OCI-M2 (cell line): ENCODE results near the gene OTX1.

Source experiments
- DNase-seq: peaks from one replicate; lab custom pipeline; 2025; ENCODE audit not compliant: unreplicated experiment; lab: John Stamatoyannopoulos, UW

Gene OTX1

GRCh38 chr2:63046961-63047320, 3.7 kb upstream of the OTX1 start:
- no peak for DNase-seq

- DNase-seq: no peak
Observed at GRCh38 chr2:63047321-63048279, 3.0 kb upstream of the OTX1 start.

GRCh38 chr2:63048367-63049171, 2.1 kb upstream of the OTX1 start:
- DNase-seq: no peak

- DNase-seq: no peak
Observed at GRCh38 chr2:63049211-63049969, 1.2 kb upstream of the OTX1 start.

- DNase-seq: no peak
Observed at GRCh38 chr2:63049970-63050333, 678 bp upstream of the OTX1 start.

GRCh38 chr2:63051042-63051794, 588 bp downstream of the OTX1 start:
- DNase-seq: no peak

GRCh38 chr2:63051795-63052333, 1.2 kb downstream of the OTX1 start:
- DNase-seq: no peak

GRCh38 chr2:63052411-63053080, 1.9 kb downstream of the OTX1 start:
- no peak for DNase-seq

- no peak for DNase-seq
Observed at GRCh38 chr2:63053081-63053888, 2.7 kb downstream of the OTX1 start.

GRCh38 chr2:63053889-63054602, 3.4 kb downstream of the OTX1 start:
- DNase-seq: no peak

GRCh38 chr2:63054841-63055225, 4.2 kb downstream of the OTX1 start:
- DNase-seq: no peak

GRCh38 chr2:63055226-63056106, 4.8 kb downstream of the OTX1 start:
- no peak for DNase-seq

GRCh38 chr2:63056107-63057050, 5.7 kb downstream of the OTX1 start:
- no peak for DNase-seq

GRCh38 chr2:63057249-63058143, 6.9 kb downstream of the OTX1 start:
- no peak for DNase-seq

- no peak for DNase-seq
Observed at GRCh38 chr2:63058144-63058920, 7.7 kb downstream of the OTX1 start.
